Measurements from ENCODE around the gene NDUFS6. TPM values are rescaled to one million over a fixed set of nuclear protein-coding genes. Genes with fewer than 3 reads are reported as not detected.

The NDUFS6 gene
- 8.0 and 12.1 TPM in 2 replicates for total RNA-seq

DNA sequence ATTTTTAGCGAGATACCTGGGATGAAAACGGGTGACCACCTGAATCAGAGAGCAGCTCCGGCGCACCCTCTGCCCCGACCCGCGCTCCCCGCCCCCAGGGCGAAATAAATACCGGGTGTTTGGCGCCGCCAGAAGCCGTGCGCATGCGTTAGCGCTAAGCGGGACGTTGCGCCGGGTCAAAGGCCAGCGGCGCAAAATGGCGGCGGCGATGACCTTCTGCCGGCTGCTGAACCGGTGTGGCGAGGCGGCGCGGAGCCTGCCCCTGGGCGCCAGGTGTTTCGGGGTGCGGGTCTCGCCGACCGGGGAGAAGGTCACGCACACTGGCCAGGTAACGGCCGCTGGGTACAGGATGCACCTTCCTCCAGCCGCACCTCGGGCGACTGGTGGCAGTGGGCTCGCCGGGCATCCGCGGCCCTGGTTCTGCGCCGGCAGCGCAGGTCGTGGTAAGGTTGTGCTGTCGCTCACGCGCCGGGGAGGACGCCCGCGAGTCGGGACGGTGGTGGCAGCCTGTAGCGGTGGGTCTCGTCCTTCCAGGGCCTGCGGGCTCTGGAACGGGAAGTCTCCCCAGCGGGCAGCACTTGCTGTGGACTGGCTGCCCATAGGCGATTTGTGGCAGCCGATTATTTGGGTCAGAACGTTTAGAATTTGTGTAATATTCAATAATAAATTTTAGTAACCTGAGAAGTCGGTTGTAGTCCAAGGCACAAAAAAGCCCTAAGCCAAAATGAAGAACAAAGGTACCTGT is at the start of gene NDUFS6:
Gene NDUFS6, plus strand, starts transcription at position 186 of the 745 bp plus-strand sequence. Its CDS starts 11 bp downstream, at position 197.

DNA sequence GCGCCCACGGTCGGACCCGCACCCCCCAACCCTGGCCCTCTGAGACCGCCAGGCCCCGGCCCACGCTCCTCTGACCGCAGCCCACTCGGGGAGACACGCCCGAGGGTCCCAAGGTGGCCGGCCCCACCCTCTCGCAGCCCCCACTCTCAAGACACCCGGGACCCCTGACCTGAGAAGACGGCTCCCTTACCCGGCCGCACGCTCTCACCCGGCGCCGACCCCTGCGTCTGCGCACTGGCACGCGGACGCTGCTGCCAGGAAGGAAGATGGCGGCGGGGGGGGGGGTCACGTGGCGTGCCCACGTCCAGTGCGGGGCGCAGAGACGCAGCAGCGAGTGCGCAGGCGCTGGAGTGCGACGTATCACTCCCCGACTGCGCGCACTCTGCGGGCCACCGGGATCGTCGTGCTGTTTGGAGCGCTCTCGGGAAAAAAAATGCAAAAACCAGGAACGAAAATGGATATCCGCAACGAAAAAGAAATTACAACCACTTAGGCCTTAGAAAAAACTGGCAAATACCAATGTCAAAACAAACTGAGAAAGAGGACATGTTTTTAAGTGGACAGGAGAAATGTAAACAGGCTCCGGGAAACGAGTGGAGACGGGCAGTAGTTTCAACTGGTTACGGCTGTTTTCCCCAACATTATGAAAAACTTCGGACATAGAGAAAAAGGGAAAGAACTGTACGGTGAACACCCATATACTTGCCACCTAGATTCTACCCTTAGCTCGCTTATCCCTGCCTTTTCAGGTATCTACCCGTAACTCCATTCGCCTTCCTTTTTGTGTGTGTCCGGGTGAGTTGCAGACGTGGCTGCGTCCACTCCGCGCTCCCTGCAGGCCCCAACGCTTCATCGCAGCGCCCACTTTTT is 1.4 kb upstream of the NDUFS6 start, which contains the start of gene MRPL36:
Gene MRPL36, minus strand, starts transcription at position 236 of the 870 bp plus-strand sequence. CDS start 902 bp downstream, outside the sequence.

Other genes starting within 250 kb of the NDUFS6 start
- 16.7 and 30.0 TPM in 2 replicates for gene MRPL36, start 1.6 kb upstream of the NDUFS6 start, total RNA-seq
- 0.16 TPM in 1 of 2 replicates, not detected in the other for gene IRX4, start 81.5 kb downstream of the NDUFS6 start, total RNA-seq

All from hair follicle dermal papilla cell (primary cell).